RPMI7951 (cell line): ENCODE results near the gene PLA2G4A. TPM values are rescaled to one million over a fixed set of nuclear protein-coding genes. Genes with fewer than 3 reads are reported as not detected.
"Not testable (repeated sequence)": the region's sequence is repeated elsewhere in the genome, so short reads cannot be mapped to it uniquely, and the experiment has no call there.

Experiments
- DNase-seq: peaks from one replicate; pipeline ENCODE4 v3.0.0-alpha.2; 2012; ENCODE audit warnings: low read depth
- total RNA-seq: library from RNA; depleted of rRNA; stranded (reverse); fragments of >200 nt; shearing (Covaris generic); gene quantifications from 2 replicates; pipeline ENCODE4 v1.2.3, GENCODE V29; 2014

Gene PLA2G4A
- total RNA-seq, 1 experiment from 2014 or later = 6.7 TPM

- not testable (repeated sequence) for DNase-seq
These were observed 92.6 kb downstream of the PLA2G4A start for GRCh38 chr1:186921386-186921785.

- DNase-seq = not testable (repeated sequence)
These were observed 94.1 kb downstream of the PLA2G4A start for GRCh38 chr1:186922814-186923213.

- no peak for DNase-seq
These were observed 94.7 kb downstream of the PLA2G4A start for GRCh38 chr1:186923486-186923885.

- DNase-seq = no peak
These were observed 97.3 kb downstream of the PLA2G4A start for GRCh38 chr1:186925881-186926669.

GRCh38 chr1:186927884-186928283, 99.1 kb downstream of the PLA2G4A start:
- DNase-seq = no peak

GRCh38 chr1:186930238-186930637, 101.5 kb downstream of the PLA2G4A start:
- no peak for DNase-seq

- no peak for DNase-seq
These were observed 108.4 kb downstream of the PLA2G4A start for GRCh38 chr1:186937016-186937670.

- no peak for DNase-seq
These were observed 115.3 kb downstream of the PLA2G4A start for GRCh38 chr1:186943891-186944686.

GRCh38 chr1:186945146-186945545, 116.4 kb downstream of the PLA2G4A start:
- no peak for DNase-seq

GRCh38 chr1:186948535-186948934, 119.8 kb downstream of the PLA2G4A start:
- no peak for DNase-seq

- no peak for DNase-seq
These were observed 120.4 kb downstream of the PLA2G4A start for GRCh38 chr1:186949173-186949572.

GRCh38 chr1:186950547-186950946, 121.8 kb downstream of the PLA2G4A start:
- DNase-seq = peak; percentile 28

GRCh38 chr1:186953876-186954275, 125.1 kb downstream of the PLA2G4A start:
- DNase-seq = no peak

- DNase-seq = no peak
These were observed 128.6 kb downstream of the PLA2G4A start for GRCh38 chr1:186957314-186957713.

GRCh38 chr1:186958520-186958919, 129.8 kb downstream of the PLA2G4A start:
- DNase-seq = peak; percentile 3

- no peak for DNase-seq
These were observed 132.1 kb downstream of the PLA2G4A start for GRCh38 chr1:186960861-186961260.

- no peak for DNase-seq
These were observed 137.1 kb downstream of the PLA2G4A start for GRCh38 chr1:186965847-186966246.

- no peak for DNase-seq
These were observed 137.7 kb downstream of the PLA2G4A start for GRCh38 chr1:186966456-186966855.

- DNase-seq = peak; percentile 28
These were observed 139.1 kb downstream of the PLA2G4A start for GRCh38 chr1:186967656-186968394.

GRCh38 chr1:186974774-186975181, 146.0 kb downstream of the PLA2G4A start:
- DNase-seq = peak; percentile 85

- DNase-seq = no peak
These were observed 146.5 kb downstream of the PLA2G4A start for GRCh38 chr1:186975220-186975619.

- DNase-seq = no peak
These were observed 148.0 kb downstream of the PLA2G4A start for GRCh38 chr1:186976700-186977099.
